ENCODE measurements around the gene GFY.

DNA sequence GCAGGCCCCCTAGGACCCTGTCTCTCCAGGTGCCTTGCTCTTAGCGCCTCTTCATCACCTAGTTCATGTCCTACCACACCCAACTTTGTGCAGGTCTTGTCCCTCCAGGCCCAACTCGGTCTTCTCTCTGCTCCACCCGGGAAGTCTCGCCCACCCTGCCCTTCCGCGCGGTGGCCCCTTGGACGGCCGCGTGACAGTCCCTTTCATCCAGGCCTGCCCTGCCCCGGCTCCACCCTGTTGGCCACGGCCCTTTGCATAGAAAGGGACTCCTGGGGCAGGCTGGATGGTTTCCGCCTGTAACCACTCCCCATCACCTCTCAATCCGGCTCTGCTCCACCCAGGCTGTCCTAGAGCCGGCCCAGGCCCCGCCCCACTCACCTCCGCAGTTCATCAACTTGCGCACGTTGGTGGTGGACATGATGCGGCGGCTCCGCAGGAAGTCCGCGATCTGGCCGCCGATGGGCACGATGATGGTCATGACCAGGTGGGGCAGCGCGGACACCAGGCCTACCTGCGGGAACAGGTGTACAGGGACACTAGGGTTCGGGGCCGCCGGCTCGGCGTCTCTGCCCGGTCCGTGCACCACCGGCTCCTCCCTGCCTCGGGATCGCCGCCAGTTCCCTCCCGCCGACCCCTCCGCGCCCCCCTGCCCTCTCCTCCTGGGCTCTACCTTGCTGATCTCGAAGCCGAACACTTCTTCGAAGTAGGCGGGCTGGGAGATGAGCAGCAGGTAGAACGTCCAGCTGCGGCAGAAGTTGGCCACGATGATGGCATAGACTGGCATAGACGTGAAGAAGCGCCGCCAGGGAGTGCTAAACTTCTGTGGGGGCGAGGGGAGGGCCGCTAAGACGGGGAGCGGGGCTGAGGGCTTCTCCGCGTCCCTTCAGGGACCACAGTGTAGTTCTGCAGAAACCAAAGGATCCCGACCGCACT lies 7.2 kb downstream of the GFY start:
- TF ChIP-seq, protein P1, sequence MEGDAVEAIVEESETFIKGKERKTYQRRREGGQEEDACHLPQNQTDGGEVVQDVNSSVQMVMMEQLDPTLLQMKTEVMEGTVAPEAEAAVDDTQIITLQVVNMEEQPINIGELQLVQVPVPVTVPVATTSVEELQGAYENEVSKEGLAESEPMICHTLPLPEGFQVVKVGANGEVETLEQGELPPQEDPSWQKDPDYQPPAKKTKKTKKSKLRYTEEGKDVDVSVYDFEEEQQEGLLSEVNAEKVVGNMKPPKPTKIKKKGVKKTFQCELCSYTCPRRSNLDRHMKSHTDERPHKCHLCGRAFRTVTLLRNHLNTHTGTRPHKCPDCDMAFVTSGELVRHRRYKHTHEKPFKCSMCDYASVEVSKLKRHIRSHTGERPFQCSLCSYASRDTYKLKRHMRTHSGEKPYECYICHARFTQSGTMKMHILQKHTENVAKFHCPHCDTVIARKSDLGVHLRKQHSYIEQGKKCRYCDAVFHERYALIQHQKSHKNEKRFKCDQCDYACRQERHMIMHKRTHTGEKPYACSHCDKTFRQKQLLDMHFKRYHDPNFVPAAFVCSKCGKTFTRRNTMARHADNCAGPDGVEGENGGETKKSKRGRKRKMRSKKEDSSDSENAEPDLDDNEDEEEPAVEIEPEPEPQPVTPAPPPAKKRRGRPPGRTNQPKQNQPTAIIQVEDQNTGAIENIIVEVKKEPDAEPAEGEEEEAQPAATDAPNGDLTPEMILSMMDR (IDR thresholded peaks at IDR 0.05; ENCODE audit: low read length), result no peak
- no peak for TF ChIP-seq EZH2 (optimal IDR thresholded peaks at IDR 0.05; ENCODE audit: low read depth, low read length)
- TF ChIP-seq EZH2phosphoT487 (IDR thresholded peaks at IDR 0.05; ENCODE audit: low read length), result no peak
